Esophagus squamous epithelium (tissue), 4 donors: ENCODE results near the gene RECK.

Source experiments
- CTCF ChIP-seq, 6 experiments: fragments of 450-650 bp in 4 of 6; fragments of 200-600 bp in 2 of 6; sonication (generic) in 2 of 6; IDR thresholded peaks; one replicate each; pipeline ENCODE4 v1.5.1; 2016 to 2019; ENCODE audit warnings: antibody characterized with exemption in 6 of 6, mild to moderate bottlenecking in 4 of 6, moderate library complexity in 4 of 6
- POLR2A ChIP-seq, 4 donors: fragments of 450-650 bp; IDR thresholded peaks; one replicate each; pipeline ENCODE4 v1.6.1; 2017; ENCODE audit warnings: antibody characterized with exemption in 4 of 4, mild to moderate bottlenecking in 4 of 4, moderate library complexity in 3 of 4

- TF ChIP-seq CTCF (IDR thresholded peaks at IDR 0.05): no peak
- no peak for TF ChIP-seq POLR2A (IDR thresholded peaks at IDR 0.05)
These were observed 14.7 kb upstream of the RECK start for GRCh38 chr9:36021968-36022367.
